ENCODE data around the gene RLF. TPM values are rescaled to one million over a fixed set of nuclear protein-coding genes. Genes with fewer than 3 reads are reported as not detected.

RLF gene
- total and polyA plus RNA-seq, 2 of the 8 experiments (the other 6 are each of a cell fraction or from before 2014, with no cell fraction given), result 4.2 to 18.0 TPM

GRCh38 chr1:40251456-40251855 lies 90.3 kb downstream of the RLF start (continued):
- TF ChIP-seq TBP (IDR thresholded peaks at IDR 0.05; ENCODE audit: low read depth, low read length), result no peak
